ENCODE results near the gene NENF. TPM values are rescaled to one million over a fixed set of nuclear protein-coding genes. Genes with fewer than 3 reads are reported as not detected.

The NENF gene
- total RNA-seq, 1 donor from 2014 or later, result 23.3 TPM

DNA sequence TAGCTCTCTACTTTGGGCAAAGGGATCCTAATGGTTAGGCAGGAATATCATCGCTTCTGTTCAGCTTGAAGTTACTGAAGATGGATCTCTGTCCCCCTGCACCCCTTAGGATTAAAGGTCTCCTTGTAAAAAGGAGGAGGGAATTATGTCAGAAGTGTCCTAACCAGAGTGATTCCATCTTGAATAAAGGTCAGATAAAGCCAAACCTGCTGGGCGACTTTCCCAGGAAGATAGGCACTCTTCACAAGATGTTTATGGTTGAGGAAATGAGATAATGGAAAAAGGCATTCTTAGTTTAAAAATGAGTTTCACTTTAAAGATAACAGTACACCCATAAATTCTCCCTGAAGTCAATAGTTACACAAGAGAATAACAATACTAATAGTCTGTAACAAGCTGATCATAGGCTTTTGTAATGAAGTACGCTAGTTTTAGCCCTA is 1.7 kb upstream of the NENF start:
- DNase-seq (ENCODE audit: low read depth, low spot score), result no peak

DNA sequence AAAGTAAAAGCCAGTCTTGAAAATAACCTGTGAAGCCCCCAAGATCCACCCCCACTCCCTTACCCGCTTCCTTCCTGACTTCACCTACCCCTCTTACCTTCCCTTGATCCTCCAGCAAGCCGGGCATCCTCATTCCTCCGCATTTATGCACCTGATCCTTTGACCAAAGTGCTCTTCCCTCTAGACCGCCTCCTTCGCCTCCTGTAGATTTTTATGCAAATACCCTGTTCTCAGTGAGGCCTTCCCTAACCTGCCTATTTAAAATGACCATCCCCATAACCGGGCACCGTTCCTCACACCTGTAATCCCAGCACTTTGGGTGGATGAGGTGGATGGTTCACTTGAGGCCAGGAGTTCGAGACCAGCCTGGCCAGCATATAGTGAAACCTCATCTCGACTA is 1.1 kb upstream of the NENF start:
- no peak for DNase-seq (ENCODE audit: low read depth, low spot score)

DNA sequence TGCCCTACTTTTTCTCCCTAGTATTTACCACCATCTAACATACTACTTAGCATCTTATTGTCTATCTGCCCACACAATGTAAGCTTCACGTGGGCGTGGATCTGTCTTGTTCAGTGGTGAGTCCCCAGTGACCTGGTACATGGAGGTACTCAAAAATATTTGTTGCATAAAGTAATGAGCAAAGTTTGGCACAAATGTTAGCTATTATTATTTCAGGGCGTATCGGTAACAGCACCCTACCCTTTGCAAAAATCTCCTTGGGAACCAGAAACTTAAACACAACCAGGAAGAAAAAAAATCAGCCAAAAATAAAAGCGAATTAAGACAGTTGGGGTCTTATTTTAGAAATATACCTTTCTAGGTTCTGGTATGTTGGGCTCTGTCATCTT is 454 bp upstream of the NENF start:
- DNase-seq (ENCODE audit: low read depth, low spot score), result no peak

DNA sequence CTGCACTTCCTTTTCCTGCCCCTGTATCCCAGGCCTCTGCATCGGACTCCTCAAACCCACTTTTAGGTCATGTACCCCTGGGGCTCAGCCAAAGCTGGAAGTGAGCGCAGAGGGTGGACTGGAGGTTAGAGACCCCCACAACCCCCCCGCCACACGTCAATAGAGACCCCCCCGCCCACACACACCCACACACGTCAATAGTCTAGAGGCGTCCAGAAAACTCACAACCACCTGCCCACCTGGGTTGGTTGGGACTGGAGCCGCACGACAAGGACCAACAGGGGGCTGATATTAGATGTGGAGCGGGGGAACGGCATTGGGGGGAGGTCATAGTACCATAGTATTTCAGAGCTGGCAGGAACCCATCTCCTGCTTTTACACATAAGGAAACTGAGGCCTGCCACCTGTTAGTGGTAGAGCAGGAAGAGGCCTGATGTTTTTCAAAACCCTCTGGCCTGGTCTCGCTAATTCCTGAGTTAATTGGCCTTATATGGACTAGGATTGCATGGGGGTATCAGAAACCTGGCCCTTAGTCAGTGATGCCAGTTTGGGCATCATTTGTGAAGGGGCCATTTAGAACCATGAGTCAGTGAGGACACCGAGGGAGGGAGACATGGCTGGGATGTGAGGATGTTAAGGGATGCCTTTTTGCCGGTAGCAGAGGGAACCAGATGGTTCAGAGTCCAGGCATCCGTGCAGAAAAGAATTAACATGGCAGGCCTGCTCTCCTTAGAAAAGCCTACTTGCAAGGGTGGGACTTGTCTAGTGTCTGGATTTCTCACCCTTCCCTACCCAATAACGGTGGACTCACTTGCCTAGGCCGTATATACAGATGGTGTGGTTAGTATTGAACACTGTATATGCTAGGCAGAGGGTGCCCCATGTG is 1.1 kb downstream of the NENF start:
- DNase-seq (ENCODE audit: low read depth, low spot score), result no peak

DNA sequence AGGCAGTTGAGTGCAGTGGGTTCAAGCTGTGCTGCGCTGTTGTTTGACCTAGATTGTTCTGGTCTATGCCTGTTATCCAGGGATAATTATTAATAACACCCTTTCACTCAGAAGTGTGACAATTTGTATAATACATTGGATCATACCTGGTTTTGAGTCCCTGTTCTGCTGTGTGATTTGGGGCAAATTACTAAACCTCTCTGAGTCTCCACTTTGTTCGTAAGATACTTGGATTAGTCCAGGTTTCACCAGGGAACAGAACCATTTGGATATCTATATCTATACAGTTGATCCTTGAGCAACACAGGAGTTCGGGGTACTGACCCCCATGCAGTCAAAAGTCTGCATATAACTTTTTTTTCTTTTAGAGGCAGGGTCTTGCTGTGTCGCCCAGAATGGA is 2.3 kb downstream of the NENF start:
- no peak for DNase-seq (ENCODE audit: low read depth, low spot score)

DNA sequence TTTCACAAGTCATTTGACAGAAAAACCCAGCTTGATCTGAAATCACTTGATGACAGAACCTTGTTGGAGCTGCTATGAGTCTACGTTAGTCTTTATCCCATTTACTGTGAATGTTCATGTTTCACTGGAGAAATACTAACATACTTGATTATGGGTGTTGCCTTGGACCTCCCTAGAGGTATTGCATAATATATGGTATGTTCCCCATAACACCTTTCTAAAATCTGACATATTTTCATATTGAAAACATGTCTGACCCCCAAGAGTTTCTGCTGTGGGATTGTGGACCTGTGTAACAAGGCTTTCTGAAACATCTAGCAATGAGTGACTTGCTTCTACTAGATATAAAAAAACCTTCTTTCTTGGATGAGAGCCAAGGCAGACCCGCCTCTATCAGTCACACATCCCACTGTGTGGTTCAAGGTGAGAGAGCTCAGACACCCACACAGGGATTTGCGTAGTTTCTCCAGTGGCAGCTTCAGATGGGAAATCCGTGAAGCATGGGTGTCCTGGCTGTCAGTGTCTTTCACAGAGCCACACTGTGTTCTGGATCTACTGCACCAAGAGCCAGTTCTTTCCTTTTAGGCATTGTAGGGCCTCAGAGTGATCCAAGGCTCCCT is 4.6 kb downstream of the NENF start:
- no peak for DNase-seq (ENCODE audit: low read depth, low spot score)

DNA sequence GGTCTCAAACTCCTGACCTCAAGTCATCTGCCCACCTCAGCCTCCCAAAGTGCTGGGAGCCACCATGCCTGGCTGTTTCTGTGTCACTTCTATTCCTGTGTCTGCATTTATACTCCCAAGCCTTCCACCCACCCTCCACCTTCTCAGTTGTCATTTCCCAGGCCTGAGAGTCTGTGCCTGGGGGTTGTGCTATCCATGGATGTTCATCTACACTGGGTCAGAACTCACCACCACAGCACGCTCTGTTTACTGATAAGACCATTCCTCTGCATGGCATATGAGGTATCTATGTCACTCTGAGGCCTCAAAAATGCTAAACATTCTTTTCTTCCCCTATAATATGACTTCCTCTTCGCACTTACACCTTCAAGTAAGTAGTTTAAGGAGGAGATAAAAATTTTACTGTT is 6.1 kb downstream of the NENF start:
- DNase-seq (ENCODE audit: low read depth, low spot score), result no peak

DNA sequence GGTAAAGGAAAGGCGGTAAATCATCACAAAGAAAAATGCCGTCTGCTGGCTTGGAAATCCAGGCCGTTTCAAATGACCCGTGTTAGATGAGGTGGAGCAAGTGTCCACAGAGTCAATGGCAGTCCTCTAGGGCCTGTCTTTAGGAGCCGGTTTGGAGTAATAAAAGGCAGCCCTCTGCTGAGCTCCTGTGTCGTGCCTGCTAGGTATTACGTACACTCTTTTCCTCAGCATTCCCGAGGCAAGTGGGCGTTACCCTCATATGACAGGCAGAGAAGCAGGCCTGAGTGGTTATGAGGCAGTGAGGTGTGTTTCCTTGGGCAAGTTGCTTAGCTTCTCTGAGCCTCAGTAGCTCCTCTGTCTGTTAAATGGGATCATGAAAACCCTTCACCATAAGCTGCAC is 7.7 kb downstream of the NENF start:
- no peak for DNase-seq (ENCODE audit: low read depth, low spot score)

DNA sequence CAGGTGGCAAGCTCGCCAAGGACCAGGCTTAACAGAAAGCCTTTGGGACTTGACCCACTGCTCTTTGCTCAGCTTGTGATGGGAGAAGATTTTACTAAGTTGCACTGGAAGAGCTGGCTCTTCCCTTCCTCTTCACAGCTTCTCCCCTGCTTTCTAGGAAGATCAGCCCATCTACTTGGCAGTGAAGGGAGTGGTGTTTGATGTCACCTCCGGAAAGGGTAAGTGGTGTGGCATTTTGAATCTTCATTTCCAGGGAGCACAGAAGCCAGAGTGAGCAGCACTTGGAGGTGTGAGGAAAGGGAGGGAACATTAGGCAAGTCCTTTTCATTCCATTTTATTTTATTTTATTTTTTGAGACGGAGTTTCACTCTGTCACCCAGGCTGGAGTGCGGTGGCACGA is 9.7 kb downstream of the NENF start:
- no peak for DNase-seq (ENCODE audit: low read depth, low spot score)

DNA sequence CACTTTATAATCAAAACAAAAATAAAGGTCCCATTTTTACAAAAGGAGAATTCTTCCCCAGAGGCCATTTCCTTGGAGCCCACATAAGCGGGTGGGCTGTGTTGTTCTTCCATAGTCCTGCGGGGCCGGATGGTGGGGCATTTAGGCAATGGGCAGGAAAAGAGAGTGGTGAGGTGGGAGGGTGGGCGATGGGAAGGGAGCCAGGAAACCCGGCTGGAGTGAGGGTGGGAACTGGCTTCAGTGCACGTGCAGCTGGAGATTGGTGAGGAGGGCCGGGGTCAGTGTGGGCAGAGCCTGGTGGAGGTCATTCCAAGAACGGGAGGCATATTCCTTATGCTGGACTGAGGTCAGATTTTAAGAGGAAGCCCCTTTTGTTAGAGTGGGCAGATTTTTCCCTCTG is 13.6 kb downstream of the NENF start:
- no peak for DNase-seq (ENCODE audit: low read depth, low spot score)

DNA sequence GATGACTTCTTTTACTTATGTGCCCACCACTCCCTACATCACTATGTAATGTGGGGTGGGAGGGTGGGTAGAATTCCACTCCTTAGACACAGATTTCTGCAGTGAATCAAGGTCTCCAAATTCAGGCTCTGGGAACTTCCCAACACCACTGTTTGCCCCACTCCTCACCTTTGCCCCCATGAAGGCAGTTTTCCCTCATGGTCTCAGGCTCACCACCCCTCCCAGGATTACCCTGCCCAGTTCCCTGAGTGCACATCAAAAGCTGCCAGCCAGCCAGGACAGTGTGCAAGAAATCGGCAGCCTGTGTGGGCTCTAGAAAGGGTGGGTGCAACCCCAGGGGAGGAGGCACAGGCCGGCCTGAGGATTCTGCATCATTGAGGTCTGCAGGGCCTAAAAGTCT is 14.8 kb downstream of the NENF start:
- DNase-seq (ENCODE audit: low read depth, low spot score), result no peak

DNA sequence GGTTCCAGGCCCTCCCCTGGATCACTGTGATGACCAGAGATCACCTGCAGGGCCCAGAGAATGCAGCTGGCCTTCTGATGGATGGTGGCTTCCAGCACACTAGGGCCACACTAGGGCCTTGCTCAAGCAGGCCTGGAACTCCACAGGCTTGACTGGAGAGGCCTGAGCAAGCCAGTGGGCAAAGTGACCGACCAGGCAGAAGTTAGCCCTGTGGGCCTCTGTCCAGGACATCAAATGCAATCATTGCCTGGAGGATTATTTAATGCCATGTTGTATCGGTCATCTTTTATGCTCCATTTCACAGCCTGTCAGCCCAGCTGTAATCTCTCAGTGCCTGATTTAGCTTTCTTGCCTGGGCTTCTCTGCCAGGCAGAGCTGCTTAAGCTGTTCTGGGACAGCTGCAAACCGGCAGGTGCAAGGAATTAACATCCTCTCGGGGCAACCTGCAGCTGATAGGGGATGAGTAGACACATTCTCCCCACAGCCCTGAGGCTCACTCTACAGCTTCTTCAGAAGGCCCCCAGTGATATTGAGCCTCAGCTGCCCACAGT is 17.7 kb downstream of the NENF start:
- DNase-seq (ENCODE audit: low read depth, low spot score), result no peak

DNA sequence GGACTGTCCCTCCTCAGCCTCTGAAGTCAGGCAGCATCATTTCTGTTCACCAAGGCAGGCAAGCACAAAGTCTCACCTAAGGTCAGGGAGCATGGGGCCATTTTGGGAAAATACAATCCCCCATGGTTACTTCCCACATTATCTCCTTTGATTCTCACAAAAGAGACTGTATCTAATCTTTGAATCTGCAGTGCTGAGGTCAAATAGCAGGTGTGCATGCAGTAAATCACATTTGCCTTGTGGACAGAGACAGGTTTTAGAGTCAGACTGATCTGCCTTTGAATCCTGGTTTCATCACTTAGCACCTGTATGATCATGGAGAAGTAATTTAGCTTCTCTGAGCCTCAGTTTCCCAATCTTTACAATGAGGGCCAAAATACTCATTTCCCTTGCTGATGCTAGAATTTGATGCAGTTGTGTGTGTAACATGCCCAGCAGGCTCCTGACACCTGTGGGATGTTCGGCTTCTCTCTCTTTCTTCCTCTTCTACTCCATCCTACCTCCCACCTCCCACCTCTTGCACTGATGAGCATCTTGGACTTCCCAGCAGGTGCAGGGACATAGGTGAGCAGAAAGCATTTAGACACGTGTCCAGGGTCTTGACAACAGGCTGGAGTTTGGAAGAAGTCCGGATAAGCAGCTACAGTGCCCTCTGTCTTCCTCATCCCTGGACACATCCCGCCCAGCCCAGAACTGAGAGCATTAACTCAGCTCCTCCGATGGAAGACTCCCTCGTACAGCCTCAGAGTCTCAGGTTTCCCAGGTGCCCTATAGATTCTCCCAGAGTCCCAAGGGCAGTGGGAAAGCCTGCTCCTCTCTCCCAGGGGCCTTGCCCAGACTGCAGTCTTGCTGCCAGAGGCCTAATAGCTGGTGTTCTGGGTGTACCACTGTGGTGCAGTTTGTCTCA is 18.9 kb downstream of the NENF start:
- DNase-seq (ENCODE audit: low read depth, low spot score), result no peak

DNA sequence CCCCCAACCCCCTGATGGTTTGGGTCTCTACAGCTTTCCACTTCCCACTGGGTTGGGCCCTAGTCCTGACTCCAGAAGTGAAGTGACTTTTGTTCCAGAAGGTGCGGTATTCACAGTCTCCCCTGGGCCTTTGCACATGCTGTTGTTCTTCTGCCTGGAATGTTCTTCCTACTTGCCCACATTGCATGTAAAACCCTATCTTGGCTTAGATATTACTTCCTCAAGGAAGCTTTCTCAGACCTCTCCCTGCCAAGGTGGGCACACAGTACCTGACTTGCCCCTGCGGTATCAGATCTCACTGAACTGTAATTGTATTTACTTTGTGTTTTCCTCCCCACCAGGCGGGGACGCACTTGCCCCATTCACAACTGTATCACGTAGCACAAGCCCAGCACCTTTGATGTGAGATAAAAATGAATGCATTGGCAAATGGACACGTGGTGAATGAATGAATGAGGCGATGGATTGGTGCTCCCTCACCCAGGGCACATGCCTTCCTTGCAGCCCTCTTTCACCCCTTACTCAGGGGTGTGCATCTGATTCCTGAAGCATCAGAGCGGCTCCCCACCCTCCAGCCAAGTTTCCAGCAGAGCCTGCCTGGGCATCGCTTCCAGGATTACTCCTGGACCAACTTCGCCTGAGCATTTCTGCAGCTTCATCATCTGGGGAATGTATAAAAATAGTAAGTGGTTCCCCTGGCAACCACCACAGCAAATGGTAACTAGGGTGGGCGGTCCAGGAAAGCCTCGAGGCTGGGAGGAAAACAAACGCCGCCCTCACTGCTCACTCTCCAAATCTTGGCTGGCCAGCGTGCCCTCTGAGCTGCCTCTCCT is 19.8 kb downstream of the NENF start:
- DNase-seq (ENCODE audit: low read depth, low spot score), result no peak

DNA sequence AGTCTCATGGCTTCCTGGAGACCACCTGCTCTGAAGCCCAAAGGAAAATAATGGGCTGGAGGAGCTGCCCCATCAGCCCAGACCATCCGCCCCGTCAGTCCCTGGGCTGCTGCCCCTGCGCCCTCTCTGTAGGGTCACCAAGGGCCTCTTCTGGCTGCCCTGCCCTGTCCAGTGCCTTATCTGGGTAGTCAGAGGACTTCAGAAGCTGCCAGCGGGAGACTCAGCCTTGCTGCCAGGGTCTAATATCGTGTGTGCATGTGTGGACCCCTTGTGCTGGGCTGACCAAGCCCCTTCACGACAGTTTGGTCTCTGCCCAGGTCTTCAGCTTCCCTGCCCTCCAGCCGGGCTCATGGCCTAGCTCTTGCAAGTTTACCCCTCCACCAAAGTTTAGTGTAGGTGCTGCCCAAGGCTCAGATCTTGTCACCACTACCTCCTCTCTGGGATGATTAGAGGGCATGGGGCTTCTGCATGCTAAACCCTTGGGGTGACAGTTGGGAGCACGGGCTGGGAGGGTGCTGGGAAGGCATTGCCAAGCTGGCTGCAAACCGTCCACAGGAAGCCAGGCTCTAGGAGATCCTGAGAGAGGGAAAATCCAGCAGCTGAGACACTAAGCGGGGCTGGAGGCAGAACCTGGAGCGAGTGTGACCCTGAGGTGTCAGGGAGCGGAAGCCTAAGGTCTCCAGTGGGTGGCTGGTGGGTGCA is 20.6 kb downstream of the NENF start:
- DNase-seq (ENCODE audit: low read depth, low spot score), result no peak

DNA sequence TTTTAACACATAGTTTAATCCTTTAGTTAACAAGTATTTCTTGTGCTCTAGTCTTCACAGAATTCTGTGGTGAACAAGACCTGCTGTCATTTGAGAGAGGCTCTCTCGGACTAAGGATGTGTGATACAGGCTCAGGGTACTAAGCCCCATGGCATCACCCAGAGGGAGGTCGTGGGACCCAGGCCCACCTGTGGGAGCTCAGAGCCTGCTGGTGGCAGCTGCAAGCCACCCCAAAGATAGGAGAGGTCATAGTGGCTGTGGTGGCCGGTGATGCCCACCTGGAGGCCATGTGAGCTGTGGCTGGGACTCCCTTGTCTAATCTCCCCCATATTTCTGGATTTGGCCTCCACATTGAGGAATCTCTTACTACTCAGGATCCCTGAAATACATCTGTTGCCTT is 22.0 kb downstream of the NENF start:
- no peak for DNase-seq (ENCODE audit: low read depth, low spot score)

DNA sequence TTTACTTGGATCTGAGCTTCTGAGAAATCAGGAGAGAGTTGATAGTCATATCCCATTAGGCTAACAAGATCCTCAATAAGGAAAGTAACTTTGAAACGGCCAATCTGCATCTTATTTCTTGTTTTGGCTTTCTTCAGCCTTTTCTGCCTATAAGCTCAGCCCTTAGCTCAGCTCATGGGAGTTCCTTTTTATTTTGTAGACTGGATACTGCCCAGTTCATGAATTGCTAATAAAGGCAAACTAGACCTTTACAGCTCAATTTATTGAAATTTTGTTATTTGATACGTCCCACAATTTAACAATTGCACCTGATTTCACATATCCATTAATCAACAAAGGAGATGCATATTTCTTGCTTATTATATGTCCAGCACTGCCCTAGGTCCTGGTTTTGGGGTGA is 22.7 kb downstream of the NENF start:
- no peak for DNase-seq (ENCODE audit: low read depth, low spot score)

DNA sequence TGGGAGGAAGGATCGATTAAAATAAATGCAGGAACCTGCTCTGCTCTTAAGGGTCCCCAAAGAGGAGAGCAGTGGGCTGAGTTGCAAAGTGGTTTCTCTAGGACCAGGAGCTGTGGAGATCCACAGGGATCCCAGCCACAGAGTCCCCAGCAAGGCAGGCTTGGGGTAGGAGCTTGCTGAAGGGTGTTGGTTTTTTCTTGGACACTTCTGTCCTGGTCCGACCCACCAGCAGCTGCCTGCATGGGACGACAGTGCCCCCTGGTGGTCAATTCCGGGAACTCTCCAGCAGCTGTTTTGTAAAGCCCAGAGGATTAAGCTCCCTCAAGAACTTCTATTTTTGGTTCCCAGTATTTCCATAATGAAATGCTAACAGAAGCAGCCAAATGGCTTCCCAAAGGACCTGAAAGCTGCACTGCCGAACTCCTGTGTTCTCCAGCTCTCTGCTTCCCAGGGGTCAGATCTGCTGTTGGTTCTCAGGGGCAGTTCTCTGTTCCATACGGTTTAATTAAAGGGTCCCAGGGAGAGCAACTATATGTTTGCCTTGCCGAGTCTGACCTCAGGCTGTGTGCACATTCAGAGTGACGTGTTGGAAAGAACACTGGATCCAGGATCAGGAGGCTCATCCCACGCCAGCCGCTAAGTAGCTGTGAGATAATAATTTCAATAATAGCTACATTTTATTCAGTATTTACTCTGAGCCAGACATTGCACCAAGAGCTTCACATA is 23.2 kb downstream of the NENF start:
- peak; percentile 35 for DNase-seq (ENCODE audit: low read depth, low spot score)

DNA sequence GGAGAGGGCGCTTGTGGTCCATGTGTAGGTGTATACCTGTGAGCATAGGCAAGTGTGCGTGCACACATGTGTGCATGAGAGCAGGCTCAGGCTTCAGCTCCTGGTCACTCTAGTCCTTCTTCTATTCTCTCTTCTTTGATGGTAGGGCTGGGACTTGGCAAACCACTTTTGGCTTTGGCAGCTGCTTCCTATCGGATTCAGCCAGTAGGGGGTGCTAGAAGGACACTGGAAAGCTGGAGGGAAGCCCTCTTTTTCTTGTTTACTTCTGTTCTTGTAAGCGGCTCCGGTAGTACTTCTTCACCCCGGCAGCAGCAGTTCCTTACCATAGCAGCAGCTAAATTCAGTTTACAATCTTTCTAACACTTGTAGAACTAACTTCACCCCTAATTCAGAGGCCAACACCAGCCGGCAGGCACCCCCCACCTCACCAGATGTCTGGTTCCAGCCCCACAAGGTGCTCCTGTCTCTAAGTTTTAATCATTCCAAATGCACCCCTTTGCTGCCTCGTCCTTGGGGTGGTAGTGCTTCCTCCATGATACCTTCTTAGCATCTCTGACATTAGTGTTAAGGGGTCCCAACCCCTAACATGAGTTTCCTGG is 25.1 kb downstream of the NENF start:
- DNase-seq (ENCODE audit: low read depth, low spot score), result peak; percentile 10
